Stimulated activated CD4-positive, alpha-beta T cell treated with anti-CD3 and anti-CD28 coated beads, TNF-alpha, amount 100 ng/mL, for 1 hour (primary cell): Measurements from ENCODE around the gene GNA14.
"Not testable (repeated sequence)": the region's sequence is repeated elsewhere in the genome, so short reads cannot be mapped to it uniquely, and the experiment has no call there.

ENCODE experiments used
- DNase-seq, 3 donors: peaks; one replicate each; pipeline ENCODE4 v3.0.0-alpha.2; 2020; ENCODE audit warnings: low read depth in 3 of 3, low spot score in 1 of 3

GNA14 gene

GRCh38 chr9:77589046-77589795, 58.9 kb downstream of the GNA14 start:
- no peak for DNase-seq

DNA sequence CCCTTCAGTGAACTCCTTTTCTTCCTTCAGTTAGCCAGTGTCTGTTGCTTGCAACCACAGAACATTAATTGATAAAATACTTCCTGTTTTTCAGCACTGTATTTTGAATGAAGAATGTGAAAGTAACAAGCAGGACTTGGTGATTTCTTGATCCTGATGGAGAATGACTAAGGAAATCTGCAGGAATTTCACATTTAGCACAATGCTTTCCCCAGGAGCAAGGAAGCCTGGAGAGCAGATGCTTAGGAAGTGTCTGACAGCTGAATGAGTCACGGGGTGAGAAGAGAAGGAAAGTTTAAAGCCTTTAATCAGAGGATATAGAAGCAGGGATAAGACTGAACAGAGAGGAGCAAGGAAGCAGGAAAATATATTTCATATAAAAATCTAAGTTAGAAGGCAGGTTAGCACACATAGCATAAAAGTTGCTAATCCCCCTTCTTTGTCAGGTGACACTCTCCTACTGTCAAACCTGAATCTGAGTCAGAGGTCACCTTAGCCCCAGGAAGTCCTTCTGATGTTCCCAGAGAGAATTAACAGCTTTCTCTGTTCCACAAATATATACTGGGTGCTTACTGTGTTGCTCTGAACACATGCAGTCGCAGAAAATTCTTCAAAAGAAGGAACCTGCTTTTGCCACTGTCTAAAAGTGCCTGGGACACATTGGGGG, 59.7 kb downstream of the GNA14 start:
- no peak for DNase-seq

- DNase-seq: no peak
These were observed 60.3 kb downstream of the GNA14 start for GRCh38 chr9:77587851-77588250.

- no peak for DNase-seq
These were observed 61.1 kb downstream of the GNA14 start for GRCh38 chr9:77587042-77587441.

GRCh38 chr9:77586591-77586990, 61.5 kb downstream of the GNA14 start:
- no peak for DNase-seq

DNA sequence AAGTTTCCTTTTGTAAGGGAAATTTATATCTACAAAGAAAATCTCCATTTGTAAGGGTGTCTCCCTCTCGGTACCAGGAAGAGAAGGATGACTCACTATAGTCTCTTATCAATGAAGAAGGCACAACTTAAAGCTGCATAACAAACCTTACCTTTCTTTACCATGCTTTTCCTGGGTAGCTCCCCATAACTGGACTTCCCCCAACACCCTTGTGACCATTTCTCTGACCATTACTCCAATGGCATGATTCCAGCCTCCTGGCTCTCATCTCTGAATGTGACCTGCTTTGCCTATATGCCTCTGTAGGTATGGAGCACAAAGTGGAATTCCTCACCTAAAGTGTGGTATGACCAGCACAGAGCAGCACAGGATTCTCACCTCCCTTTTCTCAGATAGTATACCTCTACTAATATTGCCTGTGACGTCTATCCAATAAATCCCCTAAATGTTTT, 62.8 kb downstream of the GNA14 start:
- DNase-seq: no peak

- DNase-seq: not testable (repeated sequence)
These were observed 63.2 kb downstream of the GNA14 start for GRCh38 chr9:77584927-77585326.

- DNase-seq: no peak
These were observed 65.1 kb downstream of the GNA14 start for GRCh38 chr9:77582961-77583576.

DNA sequence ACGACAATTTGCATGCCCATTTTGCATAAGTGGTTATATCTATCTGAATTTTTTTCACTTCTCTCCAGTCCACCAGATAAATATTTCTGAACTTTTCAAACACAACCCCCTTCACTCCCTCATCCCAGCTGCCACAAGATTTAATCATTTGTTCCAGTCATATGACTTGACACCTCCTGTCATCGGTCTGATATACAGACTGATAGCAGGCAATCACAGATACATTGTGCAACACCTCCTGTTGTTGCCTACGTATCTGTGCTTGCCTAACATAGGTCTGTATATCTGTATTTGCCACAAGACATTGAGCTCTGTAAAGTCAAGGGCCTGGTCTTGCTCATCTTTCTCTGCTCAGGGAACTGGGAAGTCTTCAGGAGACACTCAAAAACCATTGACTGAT, 65.6 kb downstream of the GNA14 start:
- DNase-seq: no peak

DNA sequence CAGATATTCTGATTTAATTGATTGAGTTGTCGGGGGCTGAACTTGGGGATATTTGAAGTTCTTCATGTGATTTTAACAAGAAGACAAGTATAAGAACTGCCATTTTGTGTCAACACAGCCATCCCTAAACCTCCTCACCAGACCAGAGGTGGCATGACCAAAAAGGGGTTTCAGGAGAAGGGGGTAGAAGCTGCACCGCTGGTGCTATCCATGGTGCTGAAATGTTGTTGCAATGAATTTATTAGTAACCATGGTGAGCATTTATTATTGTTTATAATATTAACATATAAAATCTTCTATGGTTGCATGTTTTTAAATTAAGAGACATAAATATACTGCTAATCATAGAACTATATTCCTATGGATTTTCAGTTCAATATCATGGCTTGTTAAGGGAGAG, 72.3 kb downstream of the GNA14 start:
- no peak for DNase-seq

DNA sequence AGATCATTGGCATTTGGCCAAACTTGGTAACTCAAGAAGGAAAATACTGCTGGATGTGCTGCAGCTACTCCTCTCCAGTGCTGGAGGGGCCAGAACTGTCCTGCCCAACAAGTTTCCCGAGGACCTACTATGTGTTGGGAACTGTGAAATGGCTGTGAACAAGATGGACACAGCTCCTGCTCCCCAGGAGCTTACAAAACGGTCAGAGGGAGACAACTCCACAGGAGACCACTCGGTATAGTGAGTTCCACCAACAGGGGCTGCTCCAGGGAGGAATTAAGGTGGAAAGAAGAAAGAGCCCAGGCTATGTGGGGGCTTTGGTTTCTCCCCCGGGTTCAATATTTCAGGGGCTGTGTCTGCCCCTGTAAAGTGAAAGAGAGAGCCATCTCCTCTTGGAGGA, 78.8 kb downstream of the GNA14 start:
- no peak for DNase-seq

- no peak for DNase-seq
These were observed 84.9 kb downstream of the GNA14 start for GRCh38 chr9:77563174-77563573.

DNA sequence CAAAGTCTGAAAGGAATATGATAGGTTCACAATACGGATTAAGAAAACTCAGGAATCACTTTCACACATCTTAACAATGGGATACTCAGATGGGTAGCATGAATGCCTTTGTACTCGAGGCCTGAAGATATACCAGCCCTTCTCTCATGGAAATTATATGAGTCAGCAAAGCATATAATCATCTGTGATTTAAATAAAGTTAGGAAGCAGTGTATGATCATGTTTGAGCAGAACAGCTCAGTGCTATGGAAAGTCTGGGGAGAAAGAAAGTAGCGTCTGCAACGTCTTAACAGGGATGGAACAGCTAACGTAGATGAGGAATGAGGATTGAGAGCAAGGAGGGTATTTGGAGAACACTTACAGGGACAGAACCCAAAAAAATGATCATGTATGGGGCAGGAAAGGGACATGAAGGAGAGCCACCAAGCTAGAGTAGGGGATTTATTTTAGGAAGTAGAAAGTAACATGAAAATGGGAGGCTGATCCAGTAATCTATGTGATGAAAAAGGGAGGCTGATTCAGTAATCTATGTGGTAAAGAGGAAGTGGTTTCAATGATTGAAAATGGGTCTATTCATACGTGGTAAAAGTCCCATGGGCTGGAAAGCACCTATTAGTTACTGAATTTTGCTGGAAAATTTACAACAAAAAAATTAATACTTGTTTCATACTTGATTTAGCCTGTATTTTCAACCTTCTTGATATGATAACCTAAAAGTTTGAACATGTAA, 85.9 kb downstream of the GNA14 start:
- no peak for DNase-seq

DNA sequence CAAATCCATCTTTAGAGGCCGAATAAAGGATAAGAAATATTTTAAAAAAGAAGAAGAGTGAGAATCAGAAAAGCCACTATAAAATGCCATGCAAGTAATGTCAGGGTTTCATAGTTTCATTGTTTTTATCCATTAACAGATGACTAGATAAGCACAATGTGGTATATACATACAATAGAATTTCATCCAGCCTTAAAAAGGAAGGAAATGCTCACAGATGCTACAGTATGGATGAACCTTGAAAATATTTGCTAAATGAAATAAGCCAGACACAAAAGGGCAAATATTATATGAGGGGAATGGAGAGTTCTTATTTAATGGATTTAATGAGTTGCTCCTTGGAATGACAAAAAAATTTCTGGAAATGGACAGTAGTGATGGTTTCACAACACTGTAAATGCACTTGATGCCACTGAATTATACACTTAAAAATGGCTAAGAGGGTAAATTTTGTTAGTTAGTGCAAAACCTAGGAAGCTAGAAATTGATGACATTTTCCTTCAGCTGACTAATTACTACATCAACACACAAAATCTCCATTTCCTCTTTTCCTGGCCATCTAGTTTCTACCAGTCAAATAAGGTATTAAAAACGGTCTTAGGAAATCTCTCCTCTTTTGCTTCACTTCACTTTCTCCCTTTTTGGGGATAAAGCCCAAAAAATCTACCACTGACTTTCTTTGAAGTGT, 86.6 kb downstream of the GNA14 start:
- DNase-seq: no peak

DNA sequence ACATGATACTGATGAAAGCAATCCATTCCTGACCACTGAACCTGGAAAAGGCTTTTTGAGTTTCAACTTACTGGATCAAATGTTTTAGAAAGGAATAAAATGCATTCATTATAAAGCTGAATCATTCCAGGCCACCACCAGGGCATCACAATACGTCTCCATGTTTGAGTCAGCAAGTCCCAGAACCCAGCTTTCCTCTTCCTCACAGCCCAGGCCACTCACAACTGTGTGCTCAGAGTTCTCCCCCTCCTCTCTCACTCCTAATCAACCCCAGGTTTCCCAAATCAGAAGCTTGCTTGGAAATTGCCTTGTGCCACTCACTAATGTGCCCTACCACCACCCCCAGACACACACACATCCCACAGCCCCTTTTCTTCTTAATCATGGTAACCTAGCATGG, 91.7 kb downstream of the GNA14 start:
- DNase-seq: no peak

- DNase-seq: no peak
These were observed 93.5 kb downstream of the GNA14 start for GRCh38 chr9:77554586-77555105.

GRCh38 chr9:77547106-77547730, 100.9 kb downstream of the GNA14 start:
- DNase-seq: no peak

- no peak for DNase-seq
These were observed 101.7 kb downstream of the GNA14 start for GRCh38 chr9:77546376-77546950.

GRCh38 chr9:77544546-77544945, 103.6 kb downstream of the GNA14 start:
- no peak for DNase-seq
